Endothelial cell of umbilical vein (primary cell): ENCODE results near the gene WDR38. TPM values are rescaled to one million over a fixed set of nuclear protein-coding genes. Genes with fewer than 3 reads are reported as not detected.

Experiments used
- BruUV-seq: library from RNA; stranded (reverse); fragments of 400-500 nt; replicated peaks from 2 replicates; lab custom pipeline; 2021; lab: Mats Ljungman, UMichigan
- CTCF ChIA-PET: fragments of 300-600, 350-600 bp; sonication (Branson Sonifier 250); formaldehyde crosslinking; loops from one replicate; lab custom pipeline; 2021; ENCODE audit warnings: antibody characterized with exemption, inconsistent platforms; lab: Charles Lee
- POLR2A ChIA-PET: fragments of 300-600, 350-600 bp; sonication (Branson Sonifier 250); formaldehyde crosslinking; loops from one replicate; lab custom pipeline; 2021; ENCODE audit warnings: antibody characterized with exemption, inconsistent platforms; lab: Charles Lee
- DNase-seq: peaks from one replicate; pipeline ENCODE4 v3.0.0-alpha.2; 2011; ENCODE audit warnings: low read depth, low spot score
- FAIRE-seq: peaks from 2 replicates; lab custom pipeline; 2011; peaks lifted over from hg19 to GRCh38; lab: Jason Lieb, UNC
- H2AFZ ChIP-seq: 2 replicates; pipeline ENCODE4 v1.6.0; 2012; ENCODE audit warnings: low read depth, low read length, control low read depth, inconsistent platforms
- H3K27ac ChIP-seq: 2 replicates; pipeline ENCODE4 v1.5.1; 2011; ENCODE audit warnings: low read depth, mild to moderate bottlenecking, control low read depth, low read length, moderate library complexity; ENCODE audit not compliant: insufficient read depth
- H3K27me3 ChIP-seq, 2 experiments: 2 replicates each; pipeline versions ENCODE4 v1.6.0 to v1.6.1; 2011; ENCODE audit warnings: low read length in 2 of 2, mixed read lengths in 1 of 2; ENCODE audit not compliant: control insufficient read depth in 2 of 2, insufficient read depth in 2 of 2
- H3K36me3 ChIP-seq, 2 experiments: 2 replicates in 1 of 2; 3 replicates in 1 of 2; pipeline ENCODE4 v1.5.1; 2011; ENCODE audit warnings: low read length in 2 of 2, mild to moderate bottlenecking in 1 of 2, moderate library complexity in 1 of 2; ENCODE audit not compliant: control insufficient read depth in 2 of 2, insufficient read depth in 2 of 2; ENCODE audit errors: extremely low read depth in 1 of 2
- H3K4me1 ChIP-seq: 3 replicates; pipeline ENCODE4 v1.5.1; 2011; ENCODE audit warnings: mild to moderate bottlenecking, low read length; ENCODE audit not compliant: control insufficient read depth, insufficient read depth; ENCODE audit errors: extremely low read depth
- H3K4me2 ChIP-seq: 2 replicates; pipeline ENCODE4 v1.6.1; 2011; ENCODE audit warnings: low read length, control low read depth, mixed read lengths; ENCODE audit not compliant: insufficient read depth
- H3K4me3 ChIP-seq, 3 experiments: fragments of 200-600 bp in 1 of 3; sonication (generic), shearing (Covaris generic) in 1 of 3; replicated peaks in 1 of 3; 2 replicates each; pipeline ENCODE4 v1.5.1; 2011 to 2016; ENCODE audit warnings: control low read depth in 3 of 3, low read length in 3 of 3, mild to moderate bottlenecking in 2 of 3, inconsistent platforms in 1 of 3, low read depth in 1 of 3, moderate library complexity in 1 of 3; ENCODE audit not compliant: insufficient read depth in 1 of 3
- H3K79me2 ChIP-seq: 2 replicates; pipeline ENCODE4 v1.6.0; 2012; ENCODE audit warnings: low read length, inconsistent platforms; ENCODE audit not compliant: control insufficient read depth, insufficient read depth
- H3K9ac ChIP-seq: replicated peaks from 2 replicates; pipeline ENCODE3; 2011; ENCODE audit warnings: low read length, control low read depth; ENCODE audit not compliant: insufficient read depth; ENCODE audit errors: extremely low read depth
- H3K9me1 ChIP-seq: replicated peaks from 3 replicates; pipeline ENCODE4 v1.6.0; 2011; ENCODE audit warnings: mild to moderate bottlenecking, low read length; ENCODE audit not compliant: control insufficient read depth, insufficient read depth; ENCODE audit errors: extremely low read depth
- H3K9me3 ChIP-seq: replicated peaks from 2 replicates; pipeline ENCODE4 v1.5.1; 2012; ENCODE audit warnings: low read length, inconsistent platforms; ENCODE audit not compliant: control insufficient read depth, insufficient read depth
- H4K20me1 ChIP-seq: replicated peaks from 2 replicates; pipeline ENCODE3; 2011; ENCODE audit warnings: mild to moderate bottlenecking, low read length; ENCODE audit not compliant: control insufficient read depth, insufficient read depth; ENCODE audit errors: extremely low read depth
- CTCF ChIP-seq, 2 donors: IDR thresholded peaks; 1 replicate in 1 of 2; 2 replicates in 1 of 2; pipeline ENCODE4 v1.5.1; 2011; ENCODE audit warnings: low read length in 2 of 2, mild to moderate bottlenecking in 2 of 2, moderate library complexity in 2 of 2, control low read depth in 1 of 2, inconsistent platforms in 1 of 2, low read depth in 1 of 2; ENCODE audit not compliant: insufficient read depth in 1 of 2; ENCODE audit errors: extremely low read depth in 1 of 2
- EZH2 ChIP-seq: IDR thresholded peaks from 2 replicates; pipeline ENCODE4 v1.6.1; 2012; ENCODE audit warnings: borderline replicate concordance, low read depth, mild to moderate bottlenecking, moderate library complexity, low read length, inconsistent platforms; ENCODE audit not compliant: severe bottlenecking
- FOS ChIP-seq: IDR thresholded peaks from 2 replicates; pipeline ENCODE4 v1.6.1; 2011; ENCODE audit warnings: mild to moderate bottlenecking, low read length, moderate library complexity, borderline replicate concordance; ENCODE audit not compliant: insufficient read depth
- GATA2 ChIP-seq: IDR thresholded peaks from 2 replicates; pipeline ENCODE4 v1.7.0; 2011; ENCODE audit warnings: low read depth, mild to moderate bottlenecking, moderate library complexity, mixed read lengths, low read length; ENCODE audit not compliant: insufficient read length, insufficient read depth
- JUN ChIP-seq: IDR thresholded peaks from 2 replicates; pipeline ENCODE4 v1.6.1; 2011; ENCODE audit warnings: borderline replicate concordance, low read depth; ENCODE audit not compliant: insufficient read length, insufficient read depth
- MAX ChIP-seq: IDR thresholded peaks from 2 replicates; pipeline ENCODE4 v1.6.1; 2011; ENCODE audit not compliant: insufficient read depth, insufficient read length
- MYC ChIP-seq: IDR thresholded peaks from one replicate; pipeline ENCODE4 v1.6.1; 2011; ENCODE audit warnings: mild to moderate bottlenecking, low read depth, low read length
- POLR2A ChIP-seq: IDR thresholded peaks from 2 replicates; pipeline ENCODE4 v1.6.1; 2012; ENCODE audit warnings: low read depth, mild to moderate bottlenecking, control low read depth, low read length
- POLR2AphosphoS5 ChIP-seq: IDR thresholded peaks from 2 replicates; pipeline ENCODE4 v1.6.1; 2012; ENCODE audit warnings: low read depth, mild to moderate bottlenecking, control low read depth, low read length, moderate library complexity; ENCODE audit not compliant: insufficient read depth
- dilution Hi-C: fragments of 300-500 bp; cut with MboI; formaldehyde crosslinking; loops from one replicate; pipeline ENCODE4 v1.15.0; 2019; ENCODE audit warnings: low sequenced_read_pairs; ENCODE audit not compliant: extremely low pct_ligation_motif_present
- intact Hi-C: fragments of 100-400 bp; cut with micrococcal nuclease; formaldehyde crosslinking; loops from one replicate; pipeline ENCODE4 v1.10.0; 2022
- polyA plus RNA-seq, 4 experiments: library from polyadenylated mRNA; depleted of rRNA in 3 of 4; stranded (reverse) in 3 of 4; unstranded in 1 of 4; fragments of >200 nt; gene quantifications; 2 replicates each; pipeline versions ENCODE4 v1.2.1 to v1.2.3, GENCODE V29; 2011 to 2012; ENCODE audit warnings: missing spikeins in 1 of 4
- total RNA-seq: library from RNA; stranded (reverse); gene quantifications from 2 replicates; pipeline ENCODE4 v1.2.3, GENCODE V29; 2021

The WDR38 gene
- total and polyA plus RNA-seq, 2 donors (not counting 3 experiments of a cell fraction or from before 2014, with no cell fraction given), result not detected

- Histone ChIP-seq H3K36me3 (no peaks in the 10 kb centered on the region), H3K27me3 (peaks cover 0 to 2% of the 10 kb centered on the region in 2 experiments), H3K9me1 (no peaks in the 10 kb centered on the region), H3K4me2 (no peak overlapping the region), H3K4me1 (no peaks in the 10 kb centered on the region), H3K4me3 (no peak overlapping the region), H3K27ac (no peak overlapping the region), H2AFZ (no peak overlapping the region), H4K20me1 (no peaks in the 10 kb centered on the region), H3K9me3 (no peaks in the 10 kb centered on the region), H3K79me2 (no peaks in the 10 kb centered on the region), H3K9ac (no peak overlapping the region)
- ChIA-PET CTCF (interaction anchor here (0.7 to 15.1 kb wide), 2 partner anchors 40 to 72 kb away, joined by 3 to 967 read pairs; partner anchors contain the start of genes NR6A1 and OLFML2A), POLR2A (no interaction called here)
- dilution Hi-C loops, result no loop called here
- intact Hi-C loops, result no loop called here
- no TSS peak for BruUV-seq
- TF ChIP-seq JUN (no peak), POLR2A (no peak)
- FAIRE-seq (no peak), DNase-seq (no peak)
Observed at GRCh38 chr9:124846969-124847368, 6.3 kb upstream of the WDR38 start.

GRCh38 chr9:124849801-124850200 is 3.5 kb upstream of the WDR38 start:
- ChIA-PET POLR2A (no interaction called here), CTCF (interaction anchor here (1.5 to 15.1 kb wide), 4 partner anchors 10 to 75 kb away, joined by 4 to 967 read pairs (median 74); partner anchors contain the start of genes NR6A1 and OLFML2A)
- Histone ChIP-seq H2AFZ (no peak overlapping the region), H3K9me1 (no peaks in the 10 kb centered on the region), H3K27ac (no peak overlapping the region), H3K9me3 (no peaks in the 10 kb centered on the region), H3K9ac (no peak overlapping the region), H3K4me2 (no peak overlapping the region), H4K20me1 (no peaks in the 10 kb centered on the region), H3K36me3 (no peaks in the 10 kb centered on the region), H3K4me3 (no peak overlapping the region), H3K27me3 (peaks cover 0 to 2% of the 10 kb centered on the region in 2 experiments), H3K4me1 (peaks cover 3% of the 10 kb centered on the region), H3K79me2 (no peaks in the 10 kb centered on the region)
- dilution Hi-C loops, result no loop called here
- intact Hi-C loops, result no loop called here
- BruUV-seq, result no TSS peak
- peak; percentile 70 for FAIRE-seq
- TF ChIP-seq FOS, result no peak
- no peak for TF ChIP-seq POLR2A
- TF ChIP-seq EZH2, result no peak
- TF ChIP-seq POLR2AphosphoS5, result no peak
- no peak for TF ChIP-seq JUN
- TF ChIP-seq MYC, result no peak
- TF ChIP-seq CTCF (IDR thresholded peaks at IDR 0.05; ENCODE audit: extremely low read depth in 1 of 2, insufficient read depth in 1 of 2, low read depth in 1 of 2, low read length in 2 of 2), result no peak
- TF ChIP-seq GATA2, result no peak
- TF ChIP-seq MAX, result no peak
- peak; percentile 93 for DNase-seq
